Measurements from ENCODE around the gene TAF4B. TPM values are rescaled to one million over a fixed set of nuclear protein-coding genes. Genes with fewer than 3 reads are reported as not detected.

Gene TAF4B
- total and polyA plus RNA-seq, 12 donors: 0.73 to 1.8 (median 1.5) TPM

DNA sequence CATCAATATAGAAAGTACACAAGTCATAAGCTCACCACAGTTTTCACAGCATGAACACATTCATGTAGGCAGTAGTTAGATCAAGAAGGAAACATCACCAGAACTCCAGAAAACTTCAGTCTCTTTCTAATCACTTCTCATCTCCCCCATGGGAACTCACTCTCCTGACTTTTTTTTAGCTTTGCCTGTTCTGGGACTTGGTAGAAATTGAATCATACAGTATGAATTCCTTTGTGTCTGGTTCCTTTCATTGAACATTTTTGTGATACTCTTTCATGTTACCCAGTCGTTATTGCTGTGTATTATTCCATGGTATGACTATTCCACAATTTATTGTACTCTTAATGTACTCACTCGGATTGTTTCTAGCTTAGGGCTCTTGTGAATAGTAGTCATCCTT is 160.2 kb downstream of the TAF4B start:
- Histone ChIP-seq H3K4me1 (peaks cover 0 to 21% (median 10%) of the 10 kb centered on the region in 9 donors), H3K36me3 (peaks cover 0 to 9% (median 0%) of the 10 kb centered on the region in 9 donors), H3K4me3 (no peak overlapping the region), H3K27me3 (no peaks in the 10 kb centered on the region), H3K27ac (peak overlapping the region in 2 of 10 donors; percentile 11 to 36), H3K9me3 (no peaks in the 10 kb centered on the region)
- TF ChIP-seq, protein P1, sequence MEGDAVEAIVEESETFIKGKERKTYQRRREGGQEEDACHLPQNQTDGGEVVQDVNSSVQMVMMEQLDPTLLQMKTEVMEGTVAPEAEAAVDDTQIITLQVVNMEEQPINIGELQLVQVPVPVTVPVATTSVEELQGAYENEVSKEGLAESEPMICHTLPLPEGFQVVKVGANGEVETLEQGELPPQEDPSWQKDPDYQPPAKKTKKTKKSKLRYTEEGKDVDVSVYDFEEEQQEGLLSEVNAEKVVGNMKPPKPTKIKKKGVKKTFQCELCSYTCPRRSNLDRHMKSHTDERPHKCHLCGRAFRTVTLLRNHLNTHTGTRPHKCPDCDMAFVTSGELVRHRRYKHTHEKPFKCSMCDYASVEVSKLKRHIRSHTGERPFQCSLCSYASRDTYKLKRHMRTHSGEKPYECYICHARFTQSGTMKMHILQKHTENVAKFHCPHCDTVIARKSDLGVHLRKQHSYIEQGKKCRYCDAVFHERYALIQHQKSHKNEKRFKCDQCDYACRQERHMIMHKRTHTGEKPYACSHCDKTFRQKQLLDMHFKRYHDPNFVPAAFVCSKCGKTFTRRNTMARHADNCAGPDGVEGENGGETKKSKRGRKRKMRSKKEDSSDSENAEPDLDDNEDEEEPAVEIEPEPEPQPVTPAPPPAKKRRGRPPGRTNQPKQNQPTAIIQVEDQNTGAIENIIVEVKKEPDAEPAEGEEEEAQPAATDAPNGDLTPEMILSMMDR (IDR thresholded peaks at IDR 0.05): no peak
- no peak for DNase-seq
- peak in 2 of 8 donors; percentile 14 for ATAC-seq
- intact Hi-C loops (cut with DNase I): loop anchor here in 5 of 10 donors (5.0 to 10.0 kb wide), 3 partner anchors 158 to 266 kb away; partner anchors contain the start of gene KCTD1 (in 1 of the 5)
- WGBS, 2 donors: 71 to 72% methylated on average over 2 of the region's 2 CpGs

DNA sequence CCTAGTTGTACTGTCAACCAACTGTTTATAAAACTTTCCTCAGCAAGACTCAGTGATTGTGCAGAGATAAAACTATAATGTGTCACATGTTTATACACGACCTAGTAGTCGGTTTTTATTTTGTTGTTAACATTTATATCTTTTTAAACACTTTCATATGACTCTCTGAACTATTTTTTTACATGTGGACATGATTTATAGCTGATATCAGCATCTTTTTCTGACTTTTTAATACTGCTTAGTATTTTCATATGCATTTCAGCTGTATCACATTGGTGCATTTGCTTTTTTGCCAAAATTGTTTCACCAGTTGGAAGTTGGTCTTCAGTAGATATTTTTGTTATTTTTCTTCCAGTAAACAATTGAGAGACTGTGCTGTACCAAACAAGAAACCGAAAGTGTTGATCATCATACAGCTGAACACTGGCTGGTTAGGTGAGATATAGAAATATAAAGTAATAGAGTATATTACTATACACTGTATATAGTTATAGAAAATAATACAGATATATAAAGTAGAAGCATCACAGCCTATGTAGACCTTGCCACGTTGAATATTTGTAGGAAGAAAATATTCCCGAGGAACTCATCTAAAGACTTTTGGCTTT is 167.9 kb downstream of the TAF4B start:
- Histone ChIP-seq H3K27me3 (no peaks in the 10 kb centered on the region), H3K4me3 (no peak overlapping the region), H3K27ac (no peak overlapping the region), H3K4me1 (no peaks in the 10 kb centered on the region), H3K9me3 (no peaks in the 10 kb centered on the region), H3K36me3 (peaks cover 0 to 9% (median 0%) of the 10 kb centered on the region in 9 donors)
- intact Hi-C loops (cut with DNase I): no loop called here
- TF ChIP-seq, protein P1 (IDR thresholded peaks at IDR 0.05): no peak
- DNase-seq (no peak), ATAC-seq (no peak)
- 75 to 82% methylated on average over 5 of the region's 5 CpGs for WGBS, 2 donors

DNA sequence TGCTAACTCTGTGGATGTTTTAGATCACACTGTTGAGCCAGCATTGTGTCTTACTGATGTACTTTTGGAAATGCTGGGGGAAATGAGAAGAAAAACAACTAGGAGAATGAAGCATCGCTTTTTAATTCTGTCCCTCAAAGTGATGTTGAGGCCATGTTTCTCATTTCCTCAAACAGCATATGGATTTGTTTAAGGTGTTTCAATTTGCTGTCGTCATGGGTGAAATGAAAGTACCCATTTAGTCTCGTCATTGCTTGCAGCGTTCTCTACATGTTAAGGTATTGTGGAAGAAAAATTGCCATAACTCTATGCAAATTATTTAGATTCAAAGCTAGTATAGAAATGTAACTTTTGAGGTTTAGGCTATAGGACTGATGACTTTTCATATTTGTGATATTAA is 170.8 kb downstream of the TAF4B start:
- ATAC-seq (no peak), DNase-seq (no peak)
- intact Hi-C loops (cut with DNase I): no loop called here
- Histone ChIP-seq H3K4me1 (no peaks in the 10 kb centered on the region), H3K9me3 (no peaks in the 10 kb centered on the region), H3K36me3 (no peaks in the 10 kb centered on the region), H3K27ac (no peak overlapping the region), H3K4me3 (no peak overlapping the region), H3K27me3 (no peaks in the 10 kb centered on the region)
- WGBS, 2 donors: 94% methylated on average over 4 of the region's 4 CpGs
- TF ChIP-seq, protein P1 (IDR thresholded peaks at IDR 0.05): no peak

DNA sequence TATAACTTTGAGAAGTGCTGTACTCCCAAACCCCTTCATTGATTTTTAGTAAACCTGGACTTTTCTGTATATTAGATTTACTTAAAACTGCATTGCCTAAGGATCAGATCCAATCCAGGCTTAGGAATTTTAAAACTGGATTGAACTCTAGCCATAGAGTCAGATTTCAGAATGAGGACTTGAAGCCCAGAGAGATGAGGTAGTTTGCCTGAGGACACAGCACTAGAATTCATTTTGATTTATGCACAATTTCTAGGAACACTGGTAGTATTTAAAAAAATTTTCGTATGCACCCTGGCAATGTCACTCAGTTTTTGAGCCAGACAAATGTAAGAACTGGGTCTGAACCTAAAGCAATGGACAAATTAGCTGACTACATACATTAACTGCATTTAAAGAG is 177.2 kb downstream of the TAF4B start:
- Histone ChIP-seq H3K4me3 (no peak overlapping the region), H3K27ac (no peak overlapping the region), H3K4me1 (no peaks in the 10 kb centered on the region), H3K27me3 (no peaks in the 10 kb centered on the region), H3K36me3 (no peaks in the 10 kb centered on the region), H3K9me3 (no peaks in the 10 kb centered on the region)
- intact Hi-C loops (cut with DNase I): loop anchor here in 5 of 10 donors (10.0 kb wide), 4 partner anchors 141 to 371 kb away; partner anchors contain the start of gene KCTD1 (in 1 of the 5)
- TF ChIP-seq, protein P1 (IDR thresholded peaks at IDR 0.05): no peak
- ATAC-seq (no peak), DNase-seq (no peak)
- WGBS, 2 donors: 47 to 68% methylated on average over 1 of the region's 1 CpG

Measured in heart right ventricle (tissue), 16 donors.